ENCODE results near the gene TSSK6. TPM values are rescaled to one million over a fixed set of nuclear protein-coding genes. Genes with fewer than 3 reads are reported as not detected.
A peak's percentile ranks its signal among the peaks of the same experiment; 100 is the strongest.

The TSSK6 gene
- total RNA-seq, 4 donors from 2014 or later = 0.40 to 3.3 (median 0.92) TPM

DNA sequence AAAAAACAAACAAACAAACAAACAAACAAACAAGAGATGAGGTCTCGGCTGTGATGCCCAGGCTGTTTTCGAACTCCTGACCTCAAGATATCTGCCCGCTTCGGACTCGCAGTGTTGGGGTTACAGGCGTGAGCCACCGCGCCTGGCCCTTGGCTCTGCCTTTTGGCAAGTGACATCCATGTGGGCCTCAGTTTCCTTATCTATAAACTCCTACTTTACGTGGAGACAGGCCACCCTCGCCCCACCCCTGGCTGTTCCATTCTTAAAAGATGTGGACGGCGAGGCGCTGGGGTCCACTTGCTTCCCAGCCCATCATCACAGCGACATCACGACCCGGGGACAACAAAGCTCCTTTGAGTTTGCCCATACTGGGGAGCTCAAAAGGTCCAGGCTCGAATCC is 1.7 kb downstream of the TSSK6 start:
- no peaks in the 10 kb centered on the region for H3K27me3 ChIP-seq
- peaks cover 0 to 47% (median 14%) of the 10 kb centered on the region in 3 donors for H3K4me1 ChIP-seq
- TF ChIP-seq POLR2A (IDR thresholded peaks at IDR 0.05) (no peak), POLR2AphosphoS5 (IDR thresholded peaks at IDR 0.05) (no peak), CTCF (IDR thresholded peaks at IDR 0.05) (no peak), EP300 (IDR thresholded peaks at IDR 0.05) (no peak)
- peak overlapping the region in 1 of 2 donors; percentile 43 for H3K4me3 ChIP-seq
- WGBS, 2 donors (ENCODE audit: low coverage in 1 of 2) = 96% methylated on average over 8 of the region's 17 CpGs; no CpG with 5 or more reads in 1 of the 2 donors
- no peaks in the 10 kb centered on the region for H3K36me3 ChIP-seq
- H3K27ac ChIP-seq = peak overlapping the region in 3 of 4 donors; percentile 48 to 61 (median 58)
- no peak for ATAC-seq
- peaks cover 0 to 7% (median 0%) of the 10 kb centered on the region in 3 donors for H3K9me3 ChIP-seq

DNA sequence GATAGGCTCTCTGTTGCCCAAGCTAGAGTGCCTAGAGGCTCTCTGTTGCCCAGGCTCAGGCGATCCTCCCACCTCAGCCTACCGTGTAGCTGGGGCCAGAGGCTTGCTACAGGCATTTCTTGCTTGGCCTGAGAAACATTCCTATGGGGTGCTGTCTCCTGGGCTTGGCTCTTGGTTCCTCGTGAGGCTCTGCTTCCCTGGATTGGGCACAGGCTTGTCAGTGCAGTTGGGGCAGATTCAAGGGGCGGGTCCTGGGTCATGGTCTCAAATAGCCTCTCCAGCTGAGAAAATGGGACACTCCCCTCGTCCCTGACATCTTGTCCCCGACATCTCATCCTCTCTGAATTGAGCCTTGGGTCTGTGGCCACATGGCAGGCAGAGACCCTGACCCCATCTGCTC is 4.9 kb downstream of the TSSK6 start:
- H3K27me3 ChIP-seq = no peaks in the 10 kb centered on the region
- peaks cover 0 to 7% (median 0%) of the 10 kb centered on the region in 3 donors for H3K9me3 ChIP-seq
- peaks cover 0 to 28% of the 10 kb centered on the region in 2 donors for H3K36me3 ChIP-seq
- ATAC-seq = no peak
- no peak overlapping the region for H3K4me3 ChIP-seq
- no peak for TF ChIP-seq EP300 (IDR thresholded peaks at IDR 0.05)
- TF ChIP-seq CTCF (IDR thresholded peaks at IDR 0.05) = no peak
- no peak for TF ChIP-seq POLR2A (IDR thresholded peaks at IDR 0.05)
- no peak for TF ChIP-seq POLR2AphosphoS5 (IDR thresholded peaks at IDR 0.05)
- peaks cover 0 to 18% (median 4%) of the 10 kb centered on the region in 3 donors for H3K4me1 ChIP-seq
- WGBS, 2 donors (ENCODE audit: low coverage in 1 of 2) = 20% methylated on average over 2 of the region's 6 CpGs; no CpG with 5 or more reads in 1 of the 2 donors
- no peak overlapping the region for H3K27ac ChIP-seq

DNA sequence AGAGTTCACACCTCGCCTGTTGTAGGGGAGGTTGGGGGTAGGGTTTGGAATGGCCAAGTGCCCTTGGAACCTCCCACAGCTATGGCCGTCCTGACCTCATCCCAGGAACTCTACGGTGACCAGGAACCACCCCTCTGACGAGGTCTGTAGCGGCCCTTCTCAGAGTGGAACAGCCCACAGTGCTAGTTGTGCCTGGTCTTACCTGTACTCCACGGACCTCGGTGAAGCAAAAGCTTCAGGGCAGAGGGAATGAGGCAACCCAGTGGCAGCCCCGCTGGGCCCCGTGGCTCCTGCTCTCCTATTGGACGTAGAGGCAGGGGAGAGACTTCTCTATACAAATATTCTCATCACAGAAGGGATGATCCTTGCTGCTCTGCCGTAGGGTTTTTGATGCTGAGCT is 7.1 kb downstream of the TSSK6 start:
- Histone ChIP-seq H3K4me3 (no peak overlapping the region), H3K27ac (no peak overlapping the region), H3K27me3 (no peaks in the 10 kb centered on the region), H3K4me1 (no peaks in the 10 kb centered on the region), H3K36me3 (peaks cover 0 to 50% of the 10 kb centered on the region in 2 donors), H3K9me3 (no peaks in the 10 kb centered on the region)
- 83% methylated on average over 1 of the region's 11 CpGs; no CpG with 5 or more reads in 1 of the 2 donors for WGBS, 2 donors (ENCODE audit: low coverage in 1 of 2)
- no peak for TF ChIP-seq POLR2A (IDR thresholded peaks at IDR 0.05)
- no peak for TF ChIP-seq POLR2AphosphoS5 (IDR thresholded peaks at IDR 0.05)
- no peak for TF ChIP-seq EP300 (IDR thresholded peaks at IDR 0.05)
- TF ChIP-seq CTCF (IDR thresholded peaks at IDR 0.05) = no peak
- no peak for ATAC-seq

- ATAC-seq = no peak
- H3K4me3 ChIP-seq = no peak overlapping the region
Measured at GRCh38 chr19:19507354-19507753, 8.0 kb downstream of the TSSK6 start.

More at GRCh38 chr19:19507354-19507753, 8.0 kb downstream of the TSSK6 start:
- H3K9me3 ChIP-seq = no peaks in the 10 kb centered on the region
- H3K4me1 ChIP-seq = no peaks in the 10 kb centered on the region
- no peaks in the 10 kb centered on the region for H3K27me3 ChIP-seq
- 52 to 57% methylated on average over 2 to 3 of the region's 8 CpGs for WGBS, 2 donors (ENCODE audit: low coverage in 1 of 2)
- H3K36me3 ChIP-seq = peaks cover 0 to 59% of the 10 kb centered on the region in 2 donors
- H3K27ac ChIP-seq = no peak overlapping the region
- TF ChIP-seq POLR2A (IDR thresholded peaks at IDR 0.05) (no peak), EP300 (IDR thresholded peaks at IDR 0.05) (no peak), POLR2AphosphoS5 (IDR thresholded peaks at IDR 0.05) (no peak), CTCF (IDR thresholded peaks at IDR 0.05) (no peak)

All from gastroesophageal sphincter (tissue), 4 donors.